Tibial nerve (tissue), 4 donors: Measurements from ENCODE around the gene MAPK8.

ENCODE experiments used
- CTCF ChIP-seq, 5 experiments: fragments of 200-600 bp in 3 of 5; fragments of 450-650 bp in 2 of 5; sonication (generic) in 3 of 5; IDR thresholded peaks; one replicate each; pipeline ENCODE4 v1.5.1; 2016 to 2019; ENCODE audit warnings: antibody characterized with exemption in 5 of 5, mild to moderate bottlenecking in 3 of 5, moderate library complexity in 2 of 5
- EP300 ChIP-seq, 2 donors: sonication (generic); formaldehyde crosslinking; IDR thresholded peaks; one replicate each; pipeline ENCODE4 v1.6.1; 2017; ENCODE audit warnings: antibody characterized with exemption in 2 of 2, mild to moderate bottlenecking in 1 of 2
- POLR2A ChIP-seq, 2 donors: fragments of 450-650 bp; IDR thresholded peaks; one replicate each; pipeline ENCODE4 v1.6.1; 2017; ENCODE audit warnings: antibody characterized with exemption in 2 of 2, mild to moderate bottlenecking in 2 of 2, moderate library complexity in 2 of 2

DNA sequence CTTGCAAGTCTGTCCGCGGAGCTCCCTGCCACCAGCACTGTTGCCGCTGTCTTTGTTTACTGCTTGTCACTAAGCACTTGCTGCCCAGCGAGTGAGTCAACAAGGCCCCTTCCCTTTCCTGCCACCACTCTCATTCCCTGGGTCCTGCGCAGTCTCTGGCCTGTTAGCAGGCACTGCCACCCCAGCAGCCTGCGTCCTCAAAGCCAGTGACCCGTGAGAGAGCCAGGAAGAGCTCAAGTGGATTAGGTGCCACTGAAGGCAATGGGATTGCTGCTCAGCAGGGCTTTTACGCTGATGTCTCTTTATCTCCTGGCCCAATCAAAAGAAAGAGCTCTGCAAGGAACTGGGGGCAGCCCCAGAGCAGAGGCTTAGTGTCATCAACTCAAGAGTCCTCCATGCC lies 31.8 kb upstream of the MAPK8 start, which contains the start of gene FRMPD2:
- TF ChIP-seq POLR2A (IDR thresholded peaks at IDR 0.05) (no peak), CTCF (IDR thresholded peaks at IDR 0.05) (no peak), EP300 (IDR thresholded peaks at IDR 0.05) (no peak)
